CD4-positive, alpha-beta T cell treated with Interferon alpha-2 for 1 hour (primary cell): ENCODE results near the gene SOCS1.

ENCODE experiments used
- DNase-seq, 2 donors: peaks; one replicate each; pipeline ENCODE4 v3.0.0-alpha.2; 2020 to 2022

SOCS1 gene

DNA sequence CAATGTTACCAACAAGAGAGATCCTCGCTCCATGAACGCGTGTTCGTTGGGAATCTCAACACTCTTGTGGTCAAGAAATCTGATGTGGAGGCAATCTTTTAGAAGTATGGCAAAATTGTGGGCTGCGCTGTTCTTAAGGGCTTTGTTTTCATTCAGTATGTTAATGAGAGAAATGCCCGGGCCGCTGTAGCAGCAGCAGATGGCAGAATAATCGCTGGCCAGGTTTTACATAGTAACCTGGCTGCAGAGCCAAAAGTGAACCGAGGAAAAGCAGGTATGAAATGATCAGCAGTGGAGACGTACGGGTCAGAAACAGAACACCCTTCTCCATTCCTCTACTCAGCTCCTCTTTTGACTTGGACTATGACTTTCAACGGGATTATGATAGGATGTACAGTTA, 13.3 kb downstream of the SOCS1 start:
- DNase-seq = no peak

DNA sequence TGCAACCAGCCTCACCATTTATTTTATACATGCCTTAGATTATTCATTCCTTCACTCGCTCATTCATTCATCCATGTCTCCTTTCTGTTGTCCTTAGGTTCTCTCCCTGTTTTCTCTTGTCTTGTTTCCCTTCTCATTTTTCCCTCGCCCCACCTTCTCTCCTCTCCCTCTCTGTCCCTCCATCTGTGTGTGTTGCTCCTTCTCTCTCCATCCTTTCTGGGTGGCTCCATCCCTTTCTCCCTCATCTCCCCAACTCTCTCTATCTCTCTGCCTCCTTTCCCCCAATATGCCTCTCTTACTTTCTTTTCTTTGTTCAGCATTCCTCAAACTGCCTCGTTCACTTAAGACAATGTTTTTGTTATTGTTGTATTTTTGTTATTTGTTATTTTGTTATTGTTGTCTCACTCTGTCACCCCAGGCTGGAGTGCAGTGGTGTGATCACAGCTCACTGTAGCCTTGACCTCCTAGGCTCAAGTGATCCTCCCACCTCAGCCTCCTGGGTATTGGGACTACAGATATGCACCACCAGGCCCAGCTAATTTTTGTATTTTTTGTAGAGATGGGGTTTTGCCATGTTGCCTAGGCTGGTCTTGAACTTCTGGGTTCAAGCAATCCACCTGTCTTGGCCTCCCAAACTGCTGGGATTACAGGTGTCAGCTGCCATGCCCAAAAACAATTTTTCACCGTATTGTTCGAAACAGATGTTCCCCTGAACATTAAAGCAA, 14.4 kb downstream of the SOCS1 start:
- DNase-seq = no peak

DNA sequence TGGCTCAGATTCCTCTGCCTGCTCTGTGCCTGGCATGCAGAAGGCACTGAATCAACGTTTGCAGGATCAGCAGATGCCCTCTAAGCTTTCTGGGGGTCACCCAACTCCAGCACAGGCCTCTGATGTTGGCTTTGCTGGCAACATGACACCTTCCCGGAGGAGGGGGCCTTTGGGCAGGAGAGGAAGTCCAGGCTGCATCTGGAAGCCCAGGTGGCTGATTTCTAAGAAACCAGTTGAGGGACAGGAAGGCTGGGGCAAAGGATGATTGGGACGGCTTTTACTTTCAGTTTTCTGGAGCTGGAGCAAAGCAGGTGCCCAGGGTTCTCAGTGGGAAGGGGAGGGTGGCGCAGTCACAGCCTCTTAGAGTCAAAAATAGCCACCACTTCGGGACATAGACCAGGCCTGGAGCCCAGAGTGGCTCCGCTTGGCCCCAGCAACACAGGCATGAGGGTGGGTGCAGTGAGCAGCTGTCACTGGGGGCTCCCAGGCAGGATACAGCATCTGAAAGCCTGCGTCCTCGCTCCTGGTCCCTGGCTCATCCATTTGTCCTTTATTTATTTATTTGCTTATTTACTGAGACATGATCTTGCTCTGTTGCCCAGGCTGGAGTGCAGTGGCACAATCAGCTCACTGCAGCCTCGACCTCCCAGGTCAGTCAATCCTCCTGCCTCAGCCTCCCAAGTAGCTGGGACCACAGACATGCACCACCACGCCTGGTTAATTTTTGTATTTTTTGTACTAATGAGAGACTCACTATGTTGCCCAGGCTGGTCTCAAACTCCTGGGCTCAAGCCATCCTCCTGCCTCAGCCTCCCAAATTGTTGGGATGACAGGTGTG, 15.1 kb downstream of the SOCS1 start:
- peak in 1 of 2 donors; percentile 67 for DNase-seq

DNA sequence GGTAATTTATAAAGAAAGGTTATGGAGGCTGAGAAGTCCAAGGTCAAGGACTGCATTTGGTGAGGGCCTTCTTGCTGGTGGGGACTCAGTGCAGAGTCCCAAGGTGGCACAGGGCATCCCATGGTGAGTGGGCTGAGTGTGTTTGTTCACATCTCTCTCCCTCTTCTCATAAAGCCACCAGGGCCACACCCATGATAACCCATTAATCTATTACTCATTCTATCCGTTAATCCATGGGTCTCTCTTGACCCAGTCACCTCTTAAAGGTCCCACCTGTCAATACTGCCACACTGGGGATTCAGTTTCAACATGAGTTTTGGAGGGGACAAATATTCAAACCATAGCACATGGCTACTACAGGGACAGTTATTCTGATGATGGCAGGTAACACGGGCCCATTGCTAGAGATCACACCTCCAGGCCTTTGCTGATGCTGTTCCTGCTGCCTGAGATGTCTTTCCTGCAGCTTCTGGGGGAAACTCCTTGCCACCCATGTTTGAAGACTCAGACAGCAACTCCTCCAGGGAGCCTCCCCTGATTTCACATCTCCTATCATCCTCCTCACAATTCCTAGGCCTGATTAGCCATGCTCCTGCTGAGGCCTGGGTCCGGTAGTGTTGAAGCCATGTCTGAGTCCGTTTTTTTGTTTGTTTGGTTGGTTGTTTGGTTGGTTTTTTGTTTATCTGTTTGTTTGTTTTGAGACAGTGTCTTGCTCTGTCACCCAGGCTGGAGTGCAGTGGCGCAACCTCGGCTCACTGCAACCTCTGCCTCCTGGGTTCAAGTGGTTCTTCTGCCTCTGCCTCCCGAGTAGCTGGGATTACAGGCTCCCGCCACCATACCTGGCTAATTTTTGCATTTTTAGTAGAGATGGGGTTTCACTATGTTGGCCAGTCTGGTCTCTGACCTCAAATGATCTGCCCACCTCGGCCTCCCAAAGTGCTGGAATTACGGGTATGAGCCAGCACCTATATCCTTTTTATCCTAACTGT, 16.1 kb downstream of the SOCS1 start:
- DNase-seq = no peak

DNA sequence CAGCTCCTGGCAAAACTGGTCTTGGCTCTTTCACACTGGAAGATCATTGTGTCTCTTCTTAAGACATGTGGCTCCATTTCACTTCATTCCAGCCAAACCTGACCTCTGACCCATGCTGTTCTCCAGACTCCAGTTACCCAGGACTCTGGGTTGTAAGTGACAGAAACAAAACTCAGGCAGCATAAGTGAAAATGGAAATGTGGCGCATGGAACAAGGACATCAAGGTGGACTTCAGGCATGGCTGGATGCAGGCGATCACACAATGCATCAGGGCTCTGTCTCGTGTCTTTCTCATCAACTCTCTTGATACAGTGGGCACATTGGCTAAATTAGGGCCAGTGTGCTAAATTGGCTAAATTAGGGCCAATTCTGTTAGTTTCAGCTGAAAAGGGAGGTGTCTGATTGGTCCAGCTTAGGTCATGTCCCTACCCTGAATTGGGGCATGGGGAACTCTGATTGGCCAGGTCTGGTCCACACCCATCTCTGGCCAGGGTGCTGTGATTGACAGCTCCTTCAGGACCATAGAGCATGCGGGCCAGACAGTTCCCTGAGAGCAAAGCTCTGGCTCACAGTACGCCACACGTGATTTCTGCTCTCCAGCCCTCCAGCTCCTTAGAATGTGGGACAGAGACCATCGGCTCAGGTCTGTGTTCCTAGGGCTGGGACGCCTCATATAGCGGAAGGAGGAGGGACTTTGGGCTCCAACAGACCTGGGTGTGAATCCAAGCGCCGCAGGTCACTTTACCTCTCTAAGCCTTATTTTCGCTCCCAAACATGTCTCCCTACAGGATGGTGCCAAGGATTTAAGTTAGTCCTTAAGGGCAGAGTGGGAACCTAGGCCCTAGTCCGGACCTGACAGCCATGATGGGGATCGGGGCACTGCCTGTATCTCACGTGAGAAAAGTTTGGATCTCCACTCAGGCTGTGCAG, 17.5 kb downstream of the SOCS1 start:
- DNase-seq = no peak

DNA sequence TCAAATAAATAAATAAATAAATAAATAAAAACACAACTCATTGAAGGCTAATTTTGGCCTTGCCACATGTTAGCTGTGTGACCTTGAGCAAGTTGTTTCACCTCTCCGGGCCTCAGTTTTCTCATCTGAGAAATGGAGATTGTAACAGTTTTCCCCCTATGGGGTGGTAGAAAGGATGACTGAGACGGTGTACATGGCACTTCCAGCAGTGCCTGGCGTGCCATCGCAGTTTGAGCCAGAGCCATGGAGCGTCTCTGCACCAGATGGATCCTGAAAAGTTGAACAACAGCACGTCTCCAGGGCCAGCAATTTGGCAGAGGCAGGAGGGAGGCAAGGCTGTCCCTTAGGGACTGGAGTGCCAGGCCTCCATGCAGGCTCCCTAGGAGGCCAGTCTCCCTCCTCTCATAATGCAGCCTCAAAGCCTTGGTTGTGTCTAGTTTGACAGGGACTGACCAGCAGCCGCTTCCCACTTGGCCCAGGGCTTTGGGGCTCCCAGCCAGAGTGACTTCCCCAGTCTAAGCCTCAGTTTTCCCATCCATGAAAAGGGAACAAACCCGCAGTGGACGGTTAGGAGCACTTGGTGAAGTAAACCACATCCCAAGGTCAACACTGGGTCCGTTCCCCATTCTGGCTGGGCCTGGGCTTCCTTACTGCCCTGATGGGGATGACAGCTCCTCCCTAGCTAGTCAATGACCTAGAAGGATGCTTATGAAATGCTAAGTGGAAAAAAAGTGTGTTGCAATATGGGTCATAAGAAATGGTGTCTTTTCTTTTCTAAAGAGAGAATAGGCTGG, 19.3 kb downstream of the SOCS1 start:
- peak in 1 of 2 donors; percentile 52 for DNase-seq

DNA sequence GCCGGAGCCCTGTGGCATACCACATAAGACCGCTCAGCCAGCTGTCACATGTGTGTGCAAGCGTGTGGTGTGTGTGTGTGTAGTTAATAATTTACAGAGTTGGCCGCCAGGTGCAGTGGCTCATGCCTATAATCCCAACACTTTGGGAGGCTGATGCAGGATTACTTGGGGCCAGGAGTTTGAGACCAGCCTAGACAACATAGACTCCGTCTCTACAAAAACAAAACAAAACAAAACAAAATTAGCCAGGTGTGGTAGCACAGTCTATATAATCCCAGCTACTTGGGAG, 20.4 kb downstream of the SOCS1 start:
- DNase-seq = no peak

DNA sequence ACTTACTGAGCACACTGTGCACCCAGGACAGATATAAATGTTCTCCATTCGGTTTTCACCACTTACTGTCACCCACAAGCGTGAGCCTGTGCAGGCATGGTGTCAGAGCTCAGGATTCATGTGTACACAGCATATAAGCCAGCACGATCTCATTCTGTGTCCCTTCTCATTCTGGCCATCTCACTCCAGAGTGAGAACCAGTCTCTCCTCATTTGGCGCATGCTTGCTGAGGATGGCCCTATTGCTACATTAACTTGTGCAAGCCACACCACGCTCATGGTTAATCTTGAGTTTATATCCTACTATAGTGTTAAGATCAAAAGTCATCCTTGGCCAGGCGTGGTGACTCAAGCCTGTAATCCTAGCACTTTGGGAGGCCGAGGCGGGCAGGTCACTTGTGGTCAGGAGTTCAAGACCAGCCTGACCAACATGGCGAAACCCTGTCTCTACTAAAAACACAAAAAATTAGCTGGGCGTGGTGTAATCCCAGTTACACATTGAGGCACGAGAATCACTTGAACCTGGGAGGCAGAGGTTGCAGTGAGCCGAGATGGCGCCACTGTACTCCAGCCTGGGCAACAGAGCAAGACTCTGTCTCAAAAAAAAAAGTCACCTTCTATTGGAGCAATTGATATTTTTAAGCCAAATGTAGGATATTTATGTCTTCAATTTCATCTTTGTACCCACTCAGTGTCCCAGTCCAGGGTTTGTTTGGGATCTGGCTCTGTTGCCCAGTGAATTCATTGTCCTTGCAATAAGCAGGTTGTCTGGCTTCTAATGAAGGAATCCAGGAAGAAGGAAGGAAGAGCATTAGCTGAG, 20.9 kb downstream of the SOCS1 start:
- DNase-seq = no peak

DNA sequence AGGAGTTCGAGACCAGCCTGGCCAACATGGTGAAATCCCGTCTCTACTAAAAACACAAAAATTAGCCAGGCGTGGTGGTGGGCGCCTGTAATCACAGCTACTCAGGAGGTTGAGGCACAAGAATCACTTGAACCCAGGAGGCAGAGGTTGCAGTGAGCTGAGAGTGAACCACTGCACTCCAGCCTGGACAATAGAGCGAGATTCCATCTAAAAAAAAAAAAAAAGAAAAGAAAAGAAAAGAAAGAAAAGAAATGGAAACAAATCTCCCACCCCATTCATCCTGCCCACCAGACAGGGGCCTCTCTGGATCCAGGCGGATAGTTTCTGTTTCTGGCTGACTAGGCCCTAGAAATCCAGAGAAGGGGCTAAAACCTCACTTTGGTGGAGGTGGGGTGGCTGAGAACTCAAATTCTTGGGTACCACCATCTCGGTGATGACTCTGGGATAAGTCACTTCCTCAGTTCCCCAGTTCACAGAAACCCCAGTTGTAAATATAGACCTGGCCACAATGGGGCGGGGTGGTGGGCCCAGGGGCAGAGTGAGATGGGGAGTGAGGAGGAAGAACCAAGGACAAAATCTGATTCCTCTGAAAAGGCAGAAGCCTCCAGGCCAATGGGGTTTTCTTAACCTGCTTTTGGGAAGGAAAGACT, 22.2 kb downstream of the SOCS1 start:
- peak; percentile 52 to 77 for DNase-seq

DNA sequence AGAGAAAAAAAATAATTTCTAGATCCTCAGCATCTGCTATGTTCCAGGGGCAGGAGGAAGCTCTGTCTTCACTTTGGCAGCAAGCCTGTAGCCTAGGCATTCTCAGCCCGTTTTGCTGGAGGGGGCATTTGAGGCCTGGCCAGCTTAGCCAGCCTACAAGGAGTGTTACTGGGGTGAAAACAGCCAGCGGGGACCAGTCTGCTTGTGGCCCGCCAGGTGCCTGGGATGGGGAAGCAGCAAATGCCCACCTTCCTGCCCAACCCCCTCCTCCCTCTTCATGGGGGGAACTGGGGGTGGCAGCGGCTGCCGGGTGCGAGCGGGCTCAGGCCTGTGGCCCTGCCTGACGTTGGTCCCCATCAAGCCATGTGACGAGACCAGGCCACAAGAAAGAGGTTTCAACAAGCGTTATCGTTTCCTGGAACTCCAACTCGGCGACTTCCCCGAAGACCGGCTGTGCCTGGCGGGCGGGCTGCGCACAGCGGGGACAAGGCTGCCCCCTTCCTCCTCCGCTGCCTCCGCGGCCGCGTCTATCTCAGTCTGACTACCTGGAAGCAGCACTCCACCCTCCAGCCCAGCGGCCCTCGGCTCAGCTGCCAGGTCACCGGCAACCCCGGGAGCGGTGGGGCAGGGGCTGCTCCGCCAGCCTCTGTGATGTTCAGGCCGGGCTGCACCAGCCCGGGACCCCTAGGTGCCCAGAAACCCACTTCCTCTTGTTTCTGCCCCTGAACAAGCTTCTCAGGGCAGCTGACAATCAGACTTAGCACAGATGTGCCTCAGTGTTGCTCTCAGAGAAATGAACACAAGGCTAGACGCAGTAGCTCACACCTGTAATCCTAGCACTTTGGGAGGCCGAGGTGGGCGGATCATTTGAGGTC, 22.9 kb downstream of the SOCS1 start:
- DNase-seq = peak; percentile 96 to 97

DNA sequence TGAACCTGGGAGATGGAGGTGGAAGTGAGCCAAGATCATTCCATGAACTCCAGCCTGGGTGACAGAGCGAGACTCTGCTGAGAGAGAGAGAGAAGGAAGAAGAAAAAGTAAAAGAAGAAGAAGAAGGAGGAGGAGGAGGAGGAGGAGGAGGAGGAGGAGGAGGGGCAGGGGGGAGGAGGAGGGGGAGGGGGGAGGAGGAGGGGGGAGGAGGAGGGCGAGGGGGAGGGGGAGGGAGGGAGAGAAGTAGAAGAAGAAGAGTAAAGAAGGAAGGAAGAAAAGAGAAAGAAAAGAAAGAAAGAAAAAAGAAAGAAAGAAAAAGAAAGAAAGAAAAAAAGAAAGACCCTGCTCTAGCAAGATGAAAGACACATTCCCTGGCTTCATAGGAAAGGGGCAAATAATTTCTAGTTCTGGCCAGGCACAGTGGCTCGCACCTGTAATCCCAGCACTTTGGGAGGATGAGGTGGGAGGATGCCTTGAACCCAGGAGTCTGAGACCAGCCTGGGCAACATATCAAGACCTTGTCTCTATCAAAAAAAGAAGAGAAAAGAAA, 23.6 kb downstream of the SOCS1 start:
- DNase-seq = no peak

DNA sequence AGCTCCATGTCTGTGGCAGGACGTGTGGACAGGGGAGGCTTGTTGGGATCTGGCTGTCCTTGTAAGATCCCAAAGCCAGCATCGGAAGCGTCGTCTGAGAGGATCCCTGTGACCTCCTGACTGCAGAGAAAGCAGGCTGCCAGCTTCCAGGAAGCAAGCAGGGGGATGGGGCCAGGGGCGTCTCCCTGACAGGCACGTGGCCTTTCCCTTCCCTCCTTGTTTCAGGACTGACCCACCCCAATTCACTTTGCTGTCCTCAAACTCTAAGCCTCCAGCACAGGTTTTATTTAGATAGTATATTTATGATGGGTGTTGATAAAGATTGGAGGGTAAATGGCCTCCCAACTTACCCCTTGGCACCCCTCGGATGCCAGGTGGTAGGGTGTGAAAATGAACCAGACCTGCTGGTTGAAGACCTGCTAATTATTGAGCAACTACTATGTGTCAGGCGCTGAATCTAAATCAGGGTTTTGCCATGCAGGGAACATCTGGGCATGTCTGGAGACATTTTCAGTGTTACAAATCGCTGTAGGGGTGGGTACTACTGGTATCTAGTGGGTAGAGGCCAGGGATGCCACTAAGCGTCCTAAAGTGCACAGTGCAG, 24.5 kb downstream of the SOCS1 start:
- DNase-seq = no peak

DNA sequence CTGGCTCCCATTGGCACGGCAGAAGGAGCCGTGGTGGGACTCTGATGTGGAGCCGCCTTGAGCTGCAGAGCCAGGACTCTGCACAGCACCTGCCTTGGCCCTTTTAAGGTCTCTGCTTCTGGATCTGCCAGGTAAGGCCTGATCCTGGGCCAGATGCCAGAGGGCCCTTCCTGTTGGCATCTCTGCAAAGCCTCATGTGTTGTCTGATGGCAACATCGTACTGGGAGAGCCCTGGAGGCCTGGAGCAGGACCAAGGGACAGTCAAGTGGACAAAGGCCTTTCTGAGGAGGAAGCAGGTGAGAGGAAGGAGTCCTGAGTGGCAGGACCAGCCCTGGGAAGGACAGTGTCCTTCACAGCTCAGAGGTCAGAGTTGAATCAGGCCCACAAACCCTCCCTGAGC, 26.1 kb downstream of the SOCS1 start:
- no peak for DNase-seq

DNA sequence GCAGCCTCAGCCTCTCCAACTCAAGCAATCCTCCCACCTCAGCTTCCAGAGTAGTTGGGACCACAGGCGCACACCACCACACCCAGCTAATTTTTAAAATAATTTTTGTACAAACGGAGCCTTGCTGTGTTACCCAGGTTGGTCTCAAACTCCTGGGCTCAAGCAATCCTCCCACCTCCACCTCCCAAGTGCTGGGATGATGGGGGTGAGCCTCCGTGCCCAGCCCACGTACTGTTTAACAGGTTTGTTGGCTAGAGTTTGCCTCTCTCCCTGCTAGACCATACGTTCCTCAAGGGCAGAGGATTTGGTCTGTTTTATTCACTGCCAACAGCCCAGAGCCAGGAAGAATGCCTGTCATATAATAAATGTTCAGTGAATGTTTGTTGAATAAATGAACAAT, 26.6 kb downstream of the SOCS1 start:
- no peak for DNase-seq

DNA sequence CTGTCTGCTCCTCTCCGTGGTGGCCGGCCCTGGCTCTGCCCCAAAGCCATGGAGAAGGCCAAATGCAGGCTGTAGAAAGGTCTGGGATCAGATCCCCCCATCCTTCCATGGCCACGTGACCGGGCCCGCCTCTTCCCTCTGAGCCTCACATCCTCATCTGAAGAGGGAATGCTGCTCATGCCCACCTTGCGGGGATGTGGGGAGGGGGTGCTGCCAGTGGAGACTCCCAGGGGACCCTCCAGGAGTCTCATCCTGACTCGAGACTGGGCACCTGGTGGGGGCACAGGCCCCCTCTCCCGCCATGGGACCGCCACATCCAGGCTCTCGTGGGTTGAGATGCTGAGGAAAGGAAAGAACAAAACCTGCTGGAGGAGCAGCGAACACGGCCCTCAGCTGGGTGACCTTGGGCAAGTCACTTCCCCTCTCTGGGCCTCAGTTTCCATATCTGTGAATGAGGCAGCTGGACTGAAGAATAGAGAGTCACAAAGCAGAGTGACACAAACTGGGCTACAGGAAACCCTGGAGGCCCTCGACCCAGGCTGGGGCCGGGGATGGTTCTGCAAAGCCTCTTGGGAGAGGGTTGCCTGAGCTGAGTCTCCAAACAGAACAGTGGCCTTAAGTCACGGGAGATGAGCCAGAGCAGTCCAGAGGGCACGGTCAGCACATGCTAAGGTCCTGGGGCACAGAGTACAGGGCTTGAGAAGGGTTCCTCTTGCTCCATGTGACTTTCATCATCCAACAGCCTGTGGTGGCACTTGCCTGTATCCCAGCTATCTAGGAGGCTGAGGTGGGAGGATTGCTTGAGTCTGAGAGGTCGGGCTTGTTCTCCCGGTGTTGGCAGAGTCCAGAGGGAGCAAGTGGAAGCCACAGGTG, 30.1 kb downstream of the SOCS1 start:
- DNase-seq = no peak

DNA sequence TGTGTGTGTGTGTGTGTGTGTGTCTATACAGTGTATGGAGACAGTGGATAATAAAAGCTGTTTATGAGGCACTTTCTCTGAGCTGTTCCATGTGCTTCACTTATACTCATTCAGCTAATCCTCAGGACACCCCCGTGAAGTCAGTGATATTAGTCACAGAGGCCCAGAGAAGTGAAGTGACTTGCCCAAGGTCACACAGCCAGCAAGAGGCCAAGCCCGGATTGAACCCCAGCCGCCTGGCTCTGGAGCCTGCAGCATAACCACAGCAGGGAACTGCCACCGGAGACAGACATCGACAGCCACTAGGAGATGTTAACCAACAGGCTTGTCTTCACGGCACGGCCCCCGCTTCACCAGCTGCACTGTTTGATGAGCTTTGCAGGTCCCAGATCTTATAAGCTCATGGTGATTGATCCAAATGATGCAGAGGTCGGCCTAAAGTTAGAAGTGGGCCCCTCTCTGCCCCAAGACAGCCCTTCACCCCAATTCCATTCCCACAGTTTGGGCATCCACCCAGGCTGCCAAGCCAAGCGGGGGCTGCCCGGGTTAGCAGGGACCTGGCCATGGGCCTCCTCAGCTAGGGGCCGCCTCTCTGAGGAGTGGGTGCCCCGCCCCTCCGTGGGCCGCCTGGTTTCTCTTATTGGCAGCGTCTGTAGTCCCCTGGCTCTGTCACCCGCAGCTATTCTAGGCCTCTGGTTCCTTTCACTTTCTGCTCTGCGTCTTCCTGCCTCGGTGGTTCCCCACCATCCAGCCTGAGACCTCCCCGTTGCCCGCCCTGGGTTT, 30.9 kb downstream of the SOCS1 start:
- DNase-seq = peak; percentile 87 to 91
